Activated naive CD4-positive, alpha-beta T cell treated with anti-CD3 and anti-CD28 coated beads, Interleukin-2, amount 10 ng/mL, durations not matched to agents 7 days and 5 days (primary cell): ENCODE measurements around the gene USP5.
"Not testable (repeated sequence)": the region's sequence is repeated elsewhere in the genome, so short reads cannot be mapped to it uniquely, and the experiment has no call there.

Experiments
- CTCF ChIA-PET: fragments of 350-600 bp; sonication (Branson Sonifier 250); formaldehyde crosslinking; loops from one replicate; lab custom pipeline; 2021; ENCODE audit warnings: antibody characterized with exemption; lab: Charles Lee
- DNase-seq: peaks from one replicate; pipeline ENCODE4 v3.0.0-alpha.2; 2020
- H3K27ac Mint-ChIP-seq: one replicate; pipeline ENCODE4 v1.8.0; 2021; ENCODE audit warnings: mild to moderate bottlenecking, moderate library complexity, mixed read lengths
- H3K27me3 Mint-ChIP-seq: one replicate; pipeline ENCODE4 v1.8.0; 2021; ENCODE audit warnings: mild to moderate bottlenecking, mixed read lengths
- H3K36me3 Mint-ChIP-seq: one replicate; pipeline ENCODE4 v1.8.0; 2021; ENCODE audit warnings: mixed read lengths
- H3K4me1 Mint-ChIP-seq: one replicate; pipeline ENCODE4 v1.8.0; 2021; ENCODE audit warnings: mixed read lengths
- H3K4me3 Mint-ChIP-seq: one replicate; pipeline ENCODE4 v1.8.0; 2021; ENCODE audit warnings: mild to moderate bottlenecking, moderate library complexity, mixed read lengths
- H3K9me3 Mint-ChIP-seq: one replicate; pipeline ENCODE4 v1.8.0; 2021; ENCODE audit warnings: mixed read lengths

The USP5 gene

DNA sequence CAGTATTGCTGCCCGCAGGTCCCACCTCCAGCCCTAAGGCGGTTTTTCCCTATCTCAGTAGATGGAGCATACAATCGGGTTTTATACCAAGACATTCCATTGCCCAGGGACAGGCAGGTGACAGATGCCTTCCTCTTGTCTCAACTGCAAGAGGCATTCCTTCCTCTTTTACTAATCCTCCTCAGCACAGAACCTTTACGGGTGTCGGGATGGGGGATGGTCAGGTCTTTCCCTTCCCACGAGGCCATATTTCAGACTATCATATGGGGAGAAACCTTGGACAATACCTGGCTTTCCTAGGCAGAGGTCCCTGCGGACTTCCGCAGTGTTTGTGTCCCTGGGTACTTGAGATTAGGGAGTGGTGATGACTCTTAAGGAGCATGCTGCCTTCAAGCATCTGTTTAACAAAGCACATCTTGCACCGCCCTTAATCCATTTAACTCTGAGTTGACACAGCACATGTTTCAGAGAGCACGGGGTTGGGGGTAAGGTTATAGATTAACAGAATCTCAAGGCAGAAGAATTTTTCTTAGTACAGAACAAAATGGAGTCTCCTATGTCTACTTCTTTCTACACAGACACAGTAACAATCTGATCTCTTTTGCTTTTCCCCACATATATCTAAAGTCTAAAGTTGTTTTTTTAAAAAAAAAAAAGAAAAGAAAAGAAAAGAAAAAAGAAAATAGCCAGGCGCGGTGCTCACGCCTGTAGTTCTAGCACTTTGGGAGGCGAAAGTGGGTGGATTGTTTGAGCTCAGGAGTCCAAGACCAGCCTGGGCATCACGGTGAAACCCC, 34.5 kb downstream of the USP5 start:
- H3K27ac Mint-ChIP-seq, H3K9me3 Mint-ChIP-seq, H3K27me3 Mint-ChIP-seq, DNase-seq, H3K4me3 Mint-ChIP-seq: not testable (repeated sequence)
- Mint-ChIP-seq H3K4me1 (peaks cover 17% of the 10 kb centered on the region), H3K36me3 (peaks cover 16% of the 10 kb centered on the region)
- CTCF ChIA-PET: interaction anchor here (0.8 kb wide), 1 partner anchor 14 kb away, joined by 3 read pairs; no protein-coding TSS in a partner anchor

DNA sequence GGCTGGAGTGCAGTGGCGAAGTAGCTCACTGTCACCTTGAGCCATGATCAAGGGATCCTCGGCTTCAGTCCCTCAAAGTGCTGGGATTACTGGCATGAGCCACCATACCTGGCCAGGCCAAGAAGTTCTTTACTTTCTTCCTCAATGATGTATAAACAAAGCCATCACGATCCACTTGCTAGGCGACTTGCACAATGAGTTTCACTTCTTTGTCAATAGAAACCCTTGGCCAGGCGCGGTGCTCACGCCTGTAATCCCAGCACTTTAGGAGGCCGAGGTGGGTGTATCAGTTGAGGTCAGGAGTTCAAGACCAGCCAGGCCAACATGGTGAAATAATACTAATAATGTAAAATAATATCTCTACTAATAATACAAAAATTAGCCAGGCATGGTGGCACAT, 35.5 kb downstream of the USP5 start:
- no peak overlapping the region for H3K27ac Mint-ChIP-seq
- peaks cover 27% of the 10 kb centered on the region for H3K4me1 Mint-ChIP-seq
- H3K9me3 Mint-ChIP-seq: no peaks in the 10 kb centered on the region
- CTCF ChIA-PET: interaction anchor here (0.8 kb wide), 2 partner anchors 16 to 222 kb away, joined by 3 read pairs; partner anchors contain the start of gene C1RL
- DNase-seq: no peak
- H3K36me3 Mint-ChIP-seq: peaks cover 15% of the 10 kb centered on the region
- no peaks in the 10 kb centered on the region for H3K27me3 Mint-ChIP-seq
- no peak overlapping the region for H3K4me3 Mint-ChIP-seq

DNA sequence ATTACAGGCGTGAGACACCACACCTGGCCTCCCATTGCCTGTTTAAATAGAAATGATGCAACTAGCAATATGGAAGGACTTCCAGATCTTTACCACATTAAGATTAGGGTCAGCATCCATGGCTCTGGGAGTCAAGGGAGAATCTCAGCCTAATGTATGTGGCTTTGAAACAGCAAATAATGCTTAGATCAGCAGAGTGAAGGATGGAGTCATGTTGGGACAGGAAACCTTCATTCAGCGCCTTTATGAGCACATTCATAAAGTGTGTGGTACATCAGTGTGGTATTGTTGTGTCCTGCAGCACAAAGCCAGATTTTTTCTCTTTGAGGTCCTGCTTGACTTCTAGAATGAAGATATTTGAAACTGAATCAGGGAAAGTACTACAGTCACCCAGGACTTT, 36.4 kb downstream of the USP5 start:
- no peak for DNase-seq
- Mint-ChIP-seq H3K27me3 (no peaks in the 10 kb centered on the region), H3K4me1 (peaks cover 29% of the 10 kb centered on the region), H3K4me3 (no peak overlapping the region), H3K36me3 (peaks cover 16% of the 10 kb centered on the region), H3K9me3 (no peaks in the 10 kb centered on the region), H3K27ac (no peak overlapping the region)
- CTCF ChIA-PET: no interaction called here

DNA sequence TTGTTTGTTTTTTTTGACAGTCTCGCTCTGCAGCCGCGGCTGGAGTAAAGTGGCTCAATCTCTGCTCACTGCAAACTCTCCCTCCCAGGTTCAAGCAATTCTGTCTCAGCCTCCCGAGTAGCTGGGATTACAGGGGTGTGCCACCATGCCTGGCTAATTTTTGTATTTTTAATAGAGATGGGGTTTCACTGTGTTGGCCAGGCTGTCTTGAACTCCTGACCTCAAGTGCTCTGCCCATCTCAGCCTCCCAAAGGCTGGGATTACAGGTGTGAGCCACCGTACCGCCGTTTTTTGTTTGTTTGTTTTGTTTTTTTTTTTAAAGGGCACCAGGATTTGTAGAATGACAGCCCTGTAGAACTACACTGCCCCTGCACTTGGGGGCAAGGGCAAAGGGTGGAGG, 36.8 kb downstream of the USP5 start:
- CTCF ChIA-PET, H3K9me3 Mint-ChIP-seq, DNase-seq, H3K27ac Mint-ChIP-seq, H3K27me3 Mint-ChIP-seq, H3K4me3 Mint-ChIP-seq: not testable (repeated sequence)
- Mint-ChIP-seq H3K36me3 (peaks cover 14% of the 10 kb centered on the region), H3K4me1 (peaks cover 29% of the 10 kb centered on the region)

DNA sequence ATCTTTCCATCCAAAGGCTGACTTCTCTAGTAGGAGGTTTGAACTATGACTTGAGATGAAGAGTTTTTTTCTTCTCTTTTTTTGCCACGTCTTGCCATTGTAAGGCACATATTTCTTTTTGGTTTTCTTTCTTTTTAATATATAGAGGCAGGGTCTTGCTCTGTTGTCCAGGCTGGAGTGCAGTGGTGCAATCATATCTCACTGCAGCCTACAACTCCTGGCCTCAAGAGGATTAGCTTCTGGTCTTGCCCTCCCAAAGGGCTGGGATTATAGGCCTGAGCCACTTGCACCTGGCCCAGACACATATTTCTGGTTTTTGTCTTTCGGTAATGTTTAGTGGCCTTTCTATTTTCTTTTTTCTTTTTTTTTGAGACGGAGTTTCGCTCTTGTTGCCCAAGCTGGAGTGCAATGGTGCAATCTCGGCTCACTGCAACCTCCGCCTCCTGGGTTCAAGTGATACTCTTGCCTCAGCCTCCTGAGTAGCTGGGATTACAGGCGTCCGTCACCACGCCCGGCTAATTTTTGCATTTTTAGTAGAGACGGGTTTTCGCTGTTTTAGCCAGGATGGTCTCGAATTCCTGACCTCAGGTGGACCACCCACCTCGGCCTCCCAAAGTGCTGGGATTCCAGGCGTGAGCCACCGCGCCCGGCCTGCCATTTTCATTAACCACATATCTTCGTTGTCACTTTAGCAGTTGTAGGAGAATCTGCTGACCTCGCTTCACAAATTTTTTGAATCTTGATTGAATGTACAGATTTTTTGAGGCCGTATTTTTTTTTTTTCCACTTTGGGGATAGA, 38.0 kb downstream of the USP5 start:
- H3K27me3 Mint-ChIP-seq, H3K9me3 Mint-ChIP-seq, DNase-seq, H3K36me3 Mint-ChIP-seq, CTCF ChIA-PET: not testable (repeated sequence)
- peak overlapping the region; percentile 94 for H3K27ac Mint-ChIP-seq
- H3K4me3 Mint-ChIP-seq: peak overlapping the region; percentile 76
- H3K4me1 Mint-ChIP-seq: peaks cover 29% of the 10 kb centered on the region

DNA sequence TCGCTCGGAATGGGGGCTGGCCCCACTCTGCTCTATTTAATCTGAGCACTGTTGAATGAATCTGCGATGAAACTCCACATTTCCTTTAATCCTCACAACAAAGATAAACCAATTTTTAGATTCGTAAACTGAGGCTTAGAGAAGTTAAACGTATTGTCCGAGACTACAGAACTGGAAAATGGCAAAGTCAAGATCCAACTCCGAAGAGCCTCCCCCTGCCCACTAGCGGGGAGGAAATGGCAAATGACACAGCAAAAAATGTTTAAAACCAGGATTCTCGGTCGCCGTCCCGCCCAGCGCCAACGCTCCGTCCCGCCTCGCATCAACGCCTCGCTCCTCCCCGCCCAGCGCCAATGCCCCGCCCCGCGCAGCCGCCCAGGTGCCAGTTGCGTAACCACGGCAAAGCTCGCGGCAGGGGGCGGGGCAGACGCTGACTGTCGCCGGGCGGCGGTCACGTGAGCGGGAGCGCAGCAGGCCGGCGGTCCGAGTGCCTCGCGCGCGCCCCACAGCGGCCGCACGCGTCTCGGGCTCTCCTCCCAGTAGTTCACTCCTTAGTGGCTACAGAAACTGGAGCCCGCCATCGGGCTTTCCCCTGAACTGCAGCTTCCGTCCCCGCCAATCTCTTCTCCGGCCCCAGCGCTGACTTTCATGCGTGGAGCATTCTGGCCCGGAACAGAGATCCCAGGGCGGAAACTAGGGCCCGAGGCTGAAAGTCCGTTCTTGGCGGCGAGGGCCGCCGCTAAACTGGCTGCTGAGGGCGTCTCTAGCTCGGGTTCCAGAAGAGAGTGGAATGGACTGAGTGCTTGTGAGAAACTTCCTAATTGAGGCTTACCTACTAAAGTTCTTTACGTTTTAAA, 39.1 kb downstream of the USP5 start:
- Mint-ChIP-seq H3K27me3 (no peaks in the 10 kb centered on the region), H3K36me3 (peaks cover 7% of the 10 kb centered on the region), H3K9me3 (no peaks in the 10 kb centered on the region), H3K4me3 (peak overlapping the region; percentile 76), H3K4me1 (peaks cover 29% of the 10 kb centered on the region), H3K27ac (peak overlapping the region; percentile 94)
- DNase-seq: peak; percentile 99
- CTCF ChIA-PET: interaction anchor here (0.7 to 2.8 kb wide), 13 partner anchors 9 to 221 kb away, joined by 3 to 35 read pairs (median 5); partner anchors contain the start of genes C12orf57, CDCA3, RNU7-1 and SPSB2

DNA sequence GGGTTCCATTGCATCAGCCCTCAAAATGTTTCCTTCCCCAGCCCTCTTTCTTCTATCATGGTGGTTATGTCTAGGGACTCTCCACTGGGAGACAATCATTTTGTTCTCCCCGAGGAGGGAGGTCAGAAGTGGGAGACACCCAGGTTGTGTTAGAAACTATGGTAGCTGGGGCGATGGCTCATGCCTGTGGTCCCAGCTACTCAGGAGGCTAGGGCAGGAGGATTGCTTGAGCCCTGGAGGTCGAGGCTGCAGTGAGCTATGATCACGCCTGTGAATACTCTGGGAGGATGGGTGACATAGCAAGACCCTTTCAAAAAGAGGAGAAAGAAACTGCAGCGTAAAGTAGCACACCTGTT, 39.7 kb downstream of the USP5 start:
- peak; percentile 27 for DNase-seq
- H3K4me3 Mint-ChIP-seq: peak overlapping the region; percentile 76
- peak overlapping the region; percentile 94 for H3K27ac Mint-ChIP-seq
- H3K4me1 Mint-ChIP-seq: peaks cover 29% of the 10 kb centered on the region
- H3K9me3 Mint-ChIP-seq: no peaks in the 10 kb centered on the region
- peaks cover 7% of the 10 kb centered on the region for H3K36me3 Mint-ChIP-seq
- CTCF ChIA-PET: interaction anchor here (1.1 to 2.8 kb wide), 12 partner anchors 8 to 217 kb away, joined by 3 to 35 read pairs (median 5); partner anchors contain the start of genes C12orf57, CDCA3, RNU7-1 and SPSB2
- H3K27me3 Mint-ChIP-seq: no peaks in the 10 kb centered on the region

DNA sequence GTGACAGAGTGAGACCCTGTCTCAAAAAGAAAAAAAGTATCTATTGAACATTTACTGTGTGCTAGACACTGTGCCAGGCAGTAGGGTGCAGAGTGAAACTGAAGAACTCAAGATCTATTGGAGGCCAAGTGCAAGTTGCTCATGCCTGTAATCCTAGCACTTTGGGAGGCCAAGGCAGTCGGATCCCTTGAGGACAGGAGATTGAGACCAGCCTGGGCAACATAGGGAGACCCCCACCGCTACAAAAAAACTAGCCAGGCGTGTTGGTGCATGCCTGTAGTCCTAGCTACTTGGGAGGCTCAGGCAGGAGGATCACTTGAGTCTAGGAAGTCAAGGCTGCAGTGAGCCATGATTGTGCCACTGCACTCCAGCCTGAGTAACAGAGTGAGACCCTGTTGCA, 40.7 kb downstream of the USP5 start:
- CTCF ChIA-PET: interaction anchor here (1.3 to 2.8 kb wide), 4 partner anchors 10 to 33 kb away, joined by 3 to 20 read pairs (median 5); partner anchors contain the start of gene SPSB2
- not testable (repeated sequence) for H3K36me3 Mint-ChIP-seq, DNase-seq, H3K27me3 Mint-ChIP-seq, H3K27ac Mint-ChIP-seq, H3K9me3 Mint-ChIP-seq
- Mint-ChIP-seq H3K4me1 (peaks cover 29% of the 10 kb centered on the region), H3K4me3 (peak overlapping the region; percentile 45)

DNA sequence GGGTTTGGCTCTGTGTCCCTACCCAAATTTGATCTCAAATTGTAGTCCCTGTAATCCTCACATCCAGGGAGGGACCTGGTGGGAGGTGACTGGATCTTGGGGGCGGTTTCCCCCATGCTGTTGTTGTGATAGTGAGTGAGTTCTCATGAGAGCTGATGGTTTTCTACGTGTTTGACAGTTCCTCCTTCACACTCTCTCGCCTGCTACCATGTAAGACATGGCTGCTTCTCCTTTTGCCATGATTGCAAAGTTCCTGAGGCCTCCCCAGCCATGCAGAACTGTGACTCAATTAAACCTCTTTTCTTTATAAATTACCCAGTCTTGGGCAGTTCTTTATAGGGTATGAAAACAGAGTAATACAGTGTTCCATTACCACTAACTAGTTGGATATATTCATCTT, 42.4 kb downstream of the USP5 start:
- Mint-ChIP-seq H3K27me3 (peaks cover 4% of the 10 kb centered on the region), H3K27ac (no peak overlapping the region), H3K9me3 (no peaks in the 10 kb centered on the region), H3K4me1 (peaks cover 27% of the 10 kb centered on the region), H3K4me3 (no peak overlapping the region), H3K36me3 (peaks cover 4% of the 10 kb centered on the region)
- no peak for DNase-seq
- CTCF ChIA-PET: interaction anchor here (0.7 kb wide), 1 partner anchor 25 kb away, joined by 3 read pairs; no protein-coding TSS in a partner anchor

DNA sequence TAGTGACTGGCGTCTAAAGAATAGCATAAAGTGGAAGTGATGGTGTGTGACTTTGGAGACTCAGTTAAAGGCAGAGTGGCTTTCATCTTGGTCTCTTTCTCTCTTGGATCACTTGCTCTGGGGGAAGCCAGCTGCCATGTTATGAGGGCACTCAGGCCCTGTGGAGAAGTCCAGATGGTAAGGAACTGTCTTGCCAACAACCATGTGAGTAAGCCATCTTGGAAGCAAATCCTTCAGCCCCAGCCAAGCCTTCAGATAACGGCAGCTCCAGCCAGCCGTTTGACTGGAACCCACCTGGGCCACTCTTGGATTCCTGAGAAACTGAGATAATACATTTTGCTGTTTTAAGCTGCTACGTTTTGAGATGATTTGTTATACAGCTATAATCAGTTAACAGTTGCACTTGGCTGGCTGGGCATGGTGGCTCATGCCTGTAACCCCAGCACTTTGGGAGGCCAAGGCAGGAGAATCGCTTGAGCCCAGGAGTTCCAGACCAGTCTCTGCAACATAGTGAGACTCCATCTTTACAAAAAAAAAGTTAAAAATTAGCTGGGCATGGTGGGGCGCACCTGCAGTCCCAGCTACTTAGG, 45.0 kb downstream of the USP5 start:
- H3K36me3 Mint-ChIP-seq: peaks cover 2% of the 10 kb centered on the region
- H3K27me3 Mint-ChIP-seq: peaks cover 5% of the 10 kb centered on the region
- CTCF ChIA-PET: interaction anchor here (1.1 kb wide), 1 partner anchor 25 kb away, joined by 4 read pairs; no protein-coding TSS in a partner anchor
- peaks cover 10% of the 10 kb centered on the region for H3K4me1 Mint-ChIP-seq
- H3K9me3 Mint-ChIP-seq: no peaks in the 10 kb centered on the region
- no peak for DNase-seq
- no peak overlapping the region for H3K27ac Mint-ChIP-seq
- H3K4me3 Mint-ChIP-seq: no peak overlapping the region

DNA sequence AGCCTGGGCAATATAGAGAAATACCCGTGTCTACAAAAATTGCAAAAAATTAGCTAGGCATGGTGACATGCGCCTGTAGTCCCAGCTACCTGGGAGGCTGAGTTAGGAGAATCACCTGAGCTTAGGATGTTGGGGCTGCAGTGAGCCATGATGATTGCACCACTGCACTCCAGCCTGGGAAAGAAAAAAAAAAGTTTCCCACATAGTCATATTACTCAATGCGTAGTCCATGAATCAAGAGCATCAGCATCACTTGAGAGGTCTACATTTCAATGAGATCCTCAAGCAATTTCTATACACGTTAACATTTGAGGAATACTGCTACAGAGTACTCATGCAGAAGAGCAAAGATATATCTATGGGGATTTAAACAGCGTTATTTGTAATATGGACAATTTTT, 47.5 kb downstream of the USP5 start:
- CTCF ChIA-PET: interaction anchor here (0.9 to 1.5 kb wide), 4 partner anchors 8 to 45 kb away, joined by 3 to 5 read pairs (median 3); partner anchors contain the start of genes C12orf57, RNU7-1 and SPSB2
- no peak for DNase-seq

DNA sequence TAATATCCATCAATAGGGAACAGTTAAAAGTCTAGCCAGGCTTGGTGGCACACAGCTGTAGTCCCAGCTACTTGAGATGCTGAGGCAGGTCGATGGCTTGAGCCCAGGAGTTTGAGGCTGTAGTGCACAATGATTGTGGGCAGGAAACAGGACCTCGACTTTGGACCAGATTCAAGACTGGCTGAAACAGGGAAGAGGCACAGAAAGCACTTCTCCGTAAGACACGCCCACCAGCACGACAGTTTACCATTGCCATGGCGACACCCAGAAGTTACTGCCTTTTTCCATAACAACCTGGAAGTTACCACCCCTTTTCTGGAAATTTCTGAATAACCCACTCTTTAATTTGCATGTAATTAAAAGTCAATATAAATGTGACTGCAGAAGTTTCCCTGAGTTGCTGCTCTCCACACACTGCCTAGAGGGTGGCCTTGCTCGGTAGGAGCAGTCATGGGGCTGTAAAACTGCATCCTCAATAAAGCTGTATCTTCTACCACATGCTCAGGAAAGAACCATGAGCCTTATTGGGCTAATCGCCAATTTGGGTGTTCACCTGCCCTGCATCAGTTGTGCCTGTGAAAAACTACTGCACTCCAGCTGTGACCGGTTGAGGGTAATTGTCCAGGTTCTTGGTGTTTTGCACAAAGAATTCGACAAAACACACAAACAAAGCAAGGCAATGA, 48.0 kb downstream of the USP5 start:
- H3K27me3 Mint-ChIP-seq: peaks cover 5% of the 10 kb centered on the region
- peaks cover 3% of the 10 kb centered on the region for H3K4me1 Mint-ChIP-seq
- CTCF ChIA-PET: interaction anchor here (0.9 to 1.5 kb wide), 3 partner anchors 9 to 27 kb away, joined by 3 to 5 read pairs (median 3); partner anchors contain the start of gene SPSB2
- no peaks in the 10 kb centered on the region for H3K36me3 Mint-ChIP-seq
- no peak overlapping the region for H3K4me3 Mint-ChIP-seq
- no peak for DNase-seq
- H3K27ac Mint-ChIP-seq: no peak overlapping the region
- no peaks in the 10 kb centered on the region for H3K9me3 Mint-ChIP-seq

More for the DNA sequence above, 47.5 kb downstream of the USP5 start:
- Mint-ChIP-seq H3K27me3 (peaks cover 5% of the 10 kb centered on the region), H3K27ac (no peak overlapping the region), H3K4me3 (no peak overlapping the region), H3K9me3 (no peaks in the 10 kb centered on the region), H3K4me1 (peaks cover 3% of the 10 kb centered on the region), H3K36me3 (no peaks in the 10 kb centered on the region)
